Left colon (tissue), 2 donors: Measurements from ENCODE around the gene RNH1. TPM values are rescaled to one million over a fixed set of nuclear protein-coding genes. Genes with fewer than 3 reads are reported as not detected.
"Not testable (repeated sequence)": the region's sequence is repeated elsewhere in the genome, so short reads cannot be mapped to it uniquely, and the experiment has no call there.

Source experiments
- ATAC-seq: fragments of 200-7000 bp; cut with Tn5 transposase; one replicate; pipeline ENCODE4 v1.9.1; 2020; ENCODE audit warnings: mild to moderate bottlenecking, moderate library complexity
- DNase-seq, 2 donors: peaks; one replicate each; pipeline ENCODE4 v3.0.0-alpha.2; 2020
- intact Hi-C, 2 donors: fragments of 100-400 bp; cut with DNase I in 1 of 2; cut with micrococcal nuclease in 1 of 2; formaldehyde crosslinking; loops; one replicate each; pipeline versions ENCODE4 v1.11.2 to v1.14.0; 2022; cut with DNase I, micrococcal nuclease
- total RNA-seq, 2 donors: library from RNA; stranded (reverse); fragmentation: NEBNext Ultra II Directional; extraction: Animal tissue kit (Norgen Biotek cat#: 25700); gene quantifications; one replicate each; pipeline ENCODE4 v1.2.1, GENCODE V29; 2021
- donor health status: DM: no; HTN: no; CAD: no.
- donor health status: DM: yes; HTN: yes; CAD: no.

RNH1 gene
- total RNA-seq, 2 donors from 2014 or later = 104 to 124 TPM

DNA sequence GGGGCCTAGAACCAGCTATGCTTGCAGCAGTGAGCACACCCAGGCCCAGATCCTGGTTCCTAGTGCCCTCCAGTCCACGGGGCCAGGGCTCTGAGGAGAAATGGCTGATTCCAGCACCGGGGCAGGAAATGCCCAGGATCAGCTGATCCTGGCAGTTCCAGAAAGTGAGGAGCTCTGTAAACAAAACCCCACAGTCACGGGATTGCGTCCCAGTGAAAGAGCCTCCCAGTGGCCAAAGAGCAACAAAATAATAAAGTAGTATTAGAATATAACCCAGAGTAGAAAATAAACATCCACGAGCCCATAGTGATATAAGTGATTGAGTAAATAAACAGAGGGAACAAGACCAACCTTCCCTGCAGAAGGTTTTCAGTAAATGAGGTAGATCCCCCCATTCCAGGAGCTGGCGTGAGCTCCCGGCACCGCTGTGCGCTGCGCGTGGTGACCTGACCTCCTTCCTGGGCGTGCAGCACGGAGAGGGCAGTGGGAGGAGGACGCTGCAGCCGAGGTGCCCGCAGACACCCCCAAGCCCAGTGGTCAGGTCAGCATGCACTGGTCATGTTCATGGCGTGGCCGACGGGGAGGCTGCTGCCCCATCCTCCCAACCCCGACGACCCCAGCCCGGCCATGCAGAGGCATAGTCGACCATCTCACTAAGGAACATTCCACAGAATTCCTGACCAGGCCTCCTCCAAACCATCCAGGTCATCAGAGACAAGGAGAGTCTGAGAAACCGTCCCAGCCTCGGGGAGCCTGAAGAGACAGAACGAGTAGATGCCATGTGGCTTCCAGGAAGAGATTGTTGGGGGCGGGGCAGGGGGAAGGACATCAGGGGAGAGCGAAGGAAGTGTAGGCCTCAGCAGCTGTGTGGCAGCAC, 37.1 kb downstream of the RNH1 start:
- intact Hi-C loops = no loop called here
- ATAC-seq = peak; percentile 95
- DNase-seq = peak; percentile 58 to 68

DNA sequence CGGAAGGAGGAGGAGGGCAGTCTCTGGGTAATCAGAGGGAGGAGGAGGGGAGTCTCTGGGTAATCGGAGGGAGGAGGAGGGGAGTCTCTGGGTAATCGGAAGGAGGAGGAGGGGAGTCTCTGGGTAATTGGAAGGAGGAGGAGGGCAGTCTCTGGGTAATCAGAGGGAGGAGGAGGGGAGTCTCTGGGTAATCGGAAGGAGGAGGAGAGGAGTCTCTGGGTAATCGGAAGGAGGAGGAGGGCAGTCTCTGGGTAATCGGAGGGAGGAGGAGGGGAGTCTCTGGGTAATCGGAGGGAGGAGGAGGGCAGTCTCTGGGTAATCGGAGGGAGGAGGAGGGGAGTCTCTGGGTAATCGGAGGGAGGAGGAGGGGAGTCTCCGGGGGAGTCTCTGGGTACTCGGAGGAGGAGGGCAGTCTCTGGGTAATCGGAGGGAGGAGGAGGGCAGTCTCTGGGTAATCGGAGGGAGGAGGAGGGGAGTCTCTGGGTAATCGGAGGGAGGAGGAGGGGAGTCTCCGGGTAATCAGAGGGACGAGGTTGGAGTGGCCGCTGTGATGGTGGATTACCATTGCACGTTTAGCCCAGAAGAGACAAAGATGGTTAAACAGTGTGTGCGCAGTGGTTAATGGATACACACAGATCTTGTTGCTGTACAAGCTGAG, 37.9 kb downstream of the RNH1 start:
- ATAC-seq, intact Hi-C loops, DNase-seq: not testable (repeated sequence)

DNA sequence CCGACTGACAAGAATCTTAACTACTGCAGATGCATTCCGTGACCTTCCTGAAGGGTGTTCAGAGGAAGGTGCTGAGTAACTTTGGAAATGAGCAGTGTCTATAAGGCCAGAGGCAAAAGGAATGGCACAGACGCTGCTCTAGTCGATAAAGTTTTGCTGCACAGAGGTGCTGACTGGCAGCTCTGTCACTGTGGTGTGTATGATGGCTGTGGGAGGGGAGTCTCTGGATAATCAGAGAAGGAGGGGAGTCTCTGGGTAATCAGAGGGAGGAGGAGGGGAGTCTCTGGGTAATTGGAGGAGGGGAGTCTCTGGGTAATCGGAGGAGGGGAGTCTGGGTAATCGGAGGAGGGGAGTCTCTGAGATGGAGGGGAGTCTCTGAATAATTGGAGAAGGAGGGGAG, 38.5 kb downstream of the RNH1 start:
- intact Hi-C loops = no loop called here
- no peak for ATAC-seq

GRCh38 chr11:468036-468435, 39.0 kb downstream of the RNH1 start:
- no peak for DNase-seq
- no peak for ATAC-seq
- intact Hi-C loops = no loop called here

More for the DNA sequence above, 38.5 kb downstream of the RNH1 start:
- DNase-seq = no peak

GRCh38 chr11:465896-466530, 41.0 kb downstream of the RNH1 start:
- no peak for DNase-seq
- intact Hi-C loops = no loop called here
- ATAC-seq = no peak

- intact Hi-C loops = no loop called here
- DNase-seq (no peak), ATAC-seq (no peak)
Measured at GRCh38 chr11:464316-464715, 42.7 kb downstream of the RNH1 start.

- DNase-seq (no peak), ATAC-seq (no peak)
- intact Hi-C loops = no loop called here
Measured at GRCh38 chr11:462107-462890, 44.7 kb downstream of the RNH1 start.

GRCh38 chr11:461626-462025, 45.4 kb downstream of the RNH1 start:
- no peak for ATAC-seq
- no peak for DNase-seq
- intact Hi-C loops = no loop called here

DNA sequence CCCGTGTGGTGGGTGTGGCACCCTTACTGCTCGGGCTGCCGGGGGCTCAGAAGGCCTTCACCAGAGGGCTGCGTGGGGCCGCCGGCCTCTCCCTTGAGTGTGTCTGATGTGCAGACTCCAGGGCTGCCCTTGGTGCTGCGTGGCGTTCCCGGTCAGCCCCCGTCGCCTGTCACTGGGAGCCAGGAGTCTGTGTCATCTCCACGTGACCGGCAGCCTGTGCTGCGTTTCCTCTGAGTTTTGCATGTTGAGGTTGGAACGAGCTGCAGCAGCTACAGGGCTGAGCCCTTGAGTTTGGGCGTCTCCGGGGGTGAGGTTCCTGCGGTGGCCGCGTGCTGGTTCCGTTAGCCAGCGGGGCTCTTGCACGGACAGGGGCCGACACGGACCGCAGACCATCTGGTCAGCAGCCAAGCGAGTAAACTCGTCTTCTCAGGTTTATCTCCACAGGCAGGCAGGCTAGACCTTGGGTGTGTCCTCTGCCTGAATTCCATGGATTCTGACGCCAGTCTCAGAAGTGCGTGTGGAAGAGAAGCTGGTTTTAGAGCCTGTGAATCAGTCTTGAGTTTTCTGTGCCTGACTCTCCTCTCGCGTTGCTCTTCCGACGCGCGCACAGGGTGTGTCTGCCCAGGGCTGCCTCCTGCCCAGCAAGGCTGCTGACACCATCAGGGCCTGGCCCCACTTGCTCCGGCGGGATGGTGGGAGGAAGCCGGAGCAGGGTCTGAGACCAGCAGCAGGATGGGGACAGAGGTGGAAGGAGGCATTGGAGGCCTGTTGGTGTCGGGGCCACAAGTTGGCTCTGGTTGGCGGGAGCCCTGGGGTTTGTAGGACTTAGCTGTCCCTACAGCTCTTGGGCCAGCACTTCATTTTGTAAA, 46.5 kb downstream of the RNH1 start:
- DNase-seq (no peak), ATAC-seq (peak; percentile 22)
- intact Hi-C loops = no loop called here

- ATAC-seq (no peak), DNase-seq (no peak)
- intact Hi-C loops = no loop called here
Measured at GRCh38 chr11:459511-460220, 47.4 kb downstream of the RNH1 start.

DNA sequence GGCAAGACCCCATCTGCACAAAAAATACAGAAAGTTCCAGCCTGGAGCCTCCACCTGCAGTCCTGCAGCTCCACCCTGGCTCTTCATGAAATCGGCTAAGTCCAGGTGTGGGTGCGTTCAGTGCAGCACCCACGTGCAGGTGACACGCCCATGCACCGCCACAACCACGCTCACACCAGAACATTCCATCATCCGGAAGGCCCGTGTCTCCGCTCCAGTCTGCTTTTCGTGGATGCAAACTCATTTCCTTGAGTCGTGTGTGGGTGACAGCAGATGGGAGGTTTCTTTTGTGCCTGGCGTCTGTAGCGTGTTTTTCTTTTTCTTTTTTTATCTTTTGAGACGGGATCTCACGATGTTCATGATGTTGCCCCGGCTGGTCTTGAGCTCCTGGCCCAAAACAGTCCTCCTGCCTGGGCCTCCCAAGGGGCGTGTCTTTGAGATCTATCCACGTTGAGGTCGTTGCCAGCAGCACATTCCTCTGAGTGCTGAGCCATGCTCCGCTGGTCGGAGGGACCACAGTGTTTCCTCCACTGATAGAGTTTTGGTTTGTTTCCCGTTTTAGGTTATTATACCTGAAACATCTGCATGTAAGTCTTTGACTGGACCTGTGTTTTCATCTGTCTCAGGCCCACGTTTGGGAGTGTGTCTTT, 49.8 kb downstream of the RNH1 start:
- ATAC-seq (no peak), DNase-seq (no peak)
- intact Hi-C loops = no loop called here

GRCh38 chr11:456533-456932, 50.5 kb downstream of the RNH1 start:
- ATAC-seq (no peak), DNase-seq (no peak)
- intact Hi-C loops = no loop called here

DNA sequence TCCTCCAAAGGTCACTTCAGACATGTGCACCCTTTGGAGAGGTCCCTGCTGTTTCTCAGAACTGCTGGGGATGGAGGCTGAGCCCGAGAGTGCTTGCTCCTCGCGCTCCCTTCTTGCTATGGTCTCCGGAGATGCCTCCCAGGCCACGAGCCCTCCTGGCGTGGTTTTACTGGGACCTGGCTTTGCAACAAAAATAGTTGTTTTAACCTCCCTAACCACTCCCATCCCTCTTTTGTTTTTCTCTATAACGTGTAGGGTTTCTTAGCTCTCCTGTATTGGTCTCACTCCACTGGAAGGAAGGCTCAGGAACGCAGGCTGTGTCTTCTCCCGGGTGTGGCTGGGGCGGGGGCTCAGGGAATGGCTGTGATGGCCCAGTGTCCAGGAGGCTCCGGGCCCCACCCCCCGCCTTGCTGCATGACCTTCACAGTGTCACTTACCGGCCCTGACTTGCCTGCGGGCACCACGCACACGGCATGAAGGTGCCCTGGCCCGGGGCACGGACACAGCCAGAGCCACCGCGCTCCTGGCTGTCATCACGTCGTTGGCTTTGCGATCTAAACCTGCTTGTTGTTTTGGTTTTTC, 51.4 kb downstream of the RNH1 start:
- DNase-seq = no peak
- intact Hi-C loops = no loop called here
- ATAC-seq = no peak

DNA sequence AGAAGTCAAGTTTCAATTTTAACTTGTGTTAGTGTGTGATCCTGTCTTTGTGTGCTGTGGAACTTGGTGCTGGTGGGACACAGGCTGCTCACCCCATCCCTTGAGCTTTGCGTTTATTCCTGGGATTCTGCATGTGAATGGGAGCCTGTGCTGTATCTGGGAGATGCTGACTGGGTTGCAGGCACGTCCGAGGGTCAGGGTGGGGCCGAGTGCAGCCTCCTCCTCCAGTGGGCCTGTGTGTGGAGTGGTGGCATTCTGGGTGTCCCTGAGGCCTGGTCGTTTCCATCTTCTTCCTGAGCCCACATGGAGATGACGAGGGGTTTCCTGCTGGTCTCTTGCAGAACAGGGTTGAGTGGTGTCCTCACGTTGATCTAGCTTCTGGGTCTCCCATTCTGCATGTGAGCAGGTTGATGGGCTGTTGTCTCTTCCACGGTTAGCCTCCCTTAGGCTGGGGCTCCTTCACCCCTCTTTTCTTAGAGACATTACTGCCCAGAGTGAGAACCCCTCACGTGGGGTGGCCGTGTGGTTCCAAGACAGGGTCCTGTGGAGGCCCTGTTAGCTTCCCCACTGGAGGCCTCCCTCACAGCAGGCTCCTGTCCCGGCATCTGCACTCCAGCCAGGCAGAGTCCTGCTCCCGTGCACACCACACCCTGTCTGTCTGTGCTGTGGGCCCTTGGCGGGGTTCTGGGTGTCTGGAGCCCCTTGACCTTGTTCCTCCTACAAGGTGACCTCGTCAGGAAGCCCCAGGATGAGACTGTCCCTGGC, 52.1 kb downstream of the RNH1 start:
- no peak for DNase-seq
- intact Hi-C loops = no loop called here

GRCh38 chr11:454043-454442, 53.0 kb downstream of the RNH1 start:
- DNase-seq = no peak
- no peak for ATAC-seq
- intact Hi-C loops = no loop called here

More for the DNA sequence above, 52.1 kb downstream of the RNH1 start:
- ATAC-seq = no peak

- ATAC-seq (no peak), DNase-seq (no peak)
- intact Hi-C loops = no loop called here
Measured at GRCh38 chr11:453564-453963, 53.5 kb downstream of the RNH1 start.
